Measurements from ENCODE around the gene EIF4A3.

The EIF4A3 gene

DNA sequence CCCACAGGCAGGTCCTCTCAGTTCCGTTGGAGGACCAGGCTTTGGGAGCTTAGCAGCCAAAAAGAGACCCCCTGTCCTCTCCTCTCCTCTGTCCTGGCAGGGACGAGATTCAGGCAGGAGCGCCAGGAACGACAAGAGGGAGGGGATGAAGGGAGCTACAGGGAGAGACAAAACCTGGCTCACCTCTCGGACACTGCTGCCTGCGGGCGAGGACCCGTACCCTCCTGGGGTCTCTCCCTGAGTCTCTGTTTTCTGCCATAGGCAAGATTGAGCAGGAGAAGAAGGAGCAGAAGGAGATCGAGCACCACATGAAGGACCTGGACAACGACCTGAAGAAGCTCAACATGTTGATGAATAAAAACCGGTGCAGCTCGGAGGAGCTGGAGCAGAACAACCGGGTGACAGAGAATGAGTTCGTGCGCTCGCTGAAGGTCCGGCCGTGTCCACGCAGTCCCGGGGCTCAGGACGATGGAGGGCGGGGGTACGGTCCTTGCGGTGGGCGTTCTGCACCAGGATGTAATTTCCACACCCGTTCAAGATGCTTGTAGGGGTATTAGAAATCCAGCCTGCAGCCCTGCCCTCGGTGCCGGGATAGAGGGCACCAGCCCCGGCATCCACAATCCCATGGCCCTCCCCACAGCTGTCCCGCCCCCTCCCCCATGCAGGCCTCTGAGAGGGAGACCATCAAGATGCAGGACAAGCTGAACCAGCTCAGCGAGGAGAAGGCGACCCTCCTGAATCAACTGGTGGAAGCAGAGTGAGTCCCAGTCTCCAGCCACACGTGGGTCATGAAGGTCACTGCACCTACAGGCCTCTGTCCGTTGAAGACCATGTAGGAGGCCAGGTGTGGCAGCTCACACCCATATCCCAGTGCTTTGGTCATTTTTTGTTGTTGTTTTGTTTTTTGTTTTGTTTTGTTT, 59.3 kb downstream of the EIF4A3 start:
- Histone ChIP-seq H3K27ac (ENCODE audit: low read depth, low read length) (no peak overlapping the region), H3K4me3 (ENCODE audit: low read depth, low read length) (no peak overlapping the region), H2AFZ (ENCODE audit: low read length, unreplicated experiment) (no peak overlapping the region), H3K4me1 (ENCODE audit: control insufficient read depth, insufficient read depth, low read length, unreplicated experiment) (peaks cover 3% of the 10 kb centered on the region), H3K27me3 (ENCODE audit: insufficient read depth, low read length) (no peaks in the 10 kb centered on the region), H3K36me3 (ENCODE audit: insufficient read depth, low read length) (no peaks in the 10 kb centered on the region), H3K79me2 (ENCODE audit: control insufficient read depth, insufficient read depth, low read length, unreplicated experiment) (no peaks in the 10 kb centered on the region)

- H3K36me3 ChIP-seq (ENCODE audit: insufficient read depth, low read length) = no peaks in the 10 kb centered on the region
- no peaks in the 10 kb centered on the region for H3K79me2 ChIP-seq (ENCODE audit: control insufficient read depth, insufficient read depth, low read length, unreplicated experiment)
- peaks cover 3% of the 10 kb centered on the region for H3K4me1 ChIP-seq (ENCODE audit: control insufficient read depth, insufficient read depth, low read length, unreplicated experiment)
- H2AFZ ChIP-seq (ENCODE audit: low read length, unreplicated experiment) = no peak overlapping the region
- H3K4me3 ChIP-seq (ENCODE audit: low read depth, low read length) = no peak overlapping the region
- no peak overlapping the region for H3K27ac ChIP-seq (ENCODE audit: low read depth, low read length)
- H3K27me3 ChIP-seq (ENCODE audit: insufficient read depth, low read length) = no peaks in the 10 kb centered on the region
These were observed 60.3 kb downstream of the EIF4A3 start for GRCh38 chr17:80086616-80087015.

DNA sequence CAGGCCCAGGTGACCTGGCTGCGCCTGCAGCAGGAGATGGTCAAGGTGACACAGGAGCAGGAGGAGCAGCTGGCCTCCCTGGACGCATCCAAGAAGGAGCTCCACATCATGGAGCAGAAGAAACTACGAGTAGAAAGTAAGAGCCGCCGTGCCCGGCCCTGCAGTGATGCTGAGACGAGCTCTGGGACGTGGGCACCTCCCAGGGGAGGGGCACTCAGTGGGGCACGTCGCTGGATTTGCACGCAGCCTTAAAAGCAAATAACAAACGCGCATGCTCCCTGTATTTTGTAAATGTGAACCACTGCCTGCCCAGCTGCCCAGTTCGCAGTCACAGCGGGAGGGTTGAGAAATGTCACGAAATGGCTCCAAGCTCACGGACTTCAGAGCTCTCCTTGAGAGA, 60.8 kb downstream of the EIF4A3 start:
- Histone ChIP-seq H3K27me3 (ENCODE audit: insufficient read depth, low read length) (no peaks in the 10 kb centered on the region), H3K27ac (ENCODE audit: low read depth, low read length) (no peak overlapping the region), H2AFZ (ENCODE audit: low read length, unreplicated experiment) (no peak overlapping the region), H3K4me3 (ENCODE audit: low read depth, low read length) (no peak overlapping the region), H3K36me3 (ENCODE audit: insufficient read depth, low read length) (no peaks in the 10 kb centered on the region), H3K79me2 (ENCODE audit: control insufficient read depth, insufficient read depth, low read length, unreplicated experiment) (no peaks in the 10 kb centered on the region), H3K4me1 (ENCODE audit: control insufficient read depth, insufficient read depth, low read length, unreplicated experiment) (peaks cover 3% of the 10 kb centered on the region)

DNA sequence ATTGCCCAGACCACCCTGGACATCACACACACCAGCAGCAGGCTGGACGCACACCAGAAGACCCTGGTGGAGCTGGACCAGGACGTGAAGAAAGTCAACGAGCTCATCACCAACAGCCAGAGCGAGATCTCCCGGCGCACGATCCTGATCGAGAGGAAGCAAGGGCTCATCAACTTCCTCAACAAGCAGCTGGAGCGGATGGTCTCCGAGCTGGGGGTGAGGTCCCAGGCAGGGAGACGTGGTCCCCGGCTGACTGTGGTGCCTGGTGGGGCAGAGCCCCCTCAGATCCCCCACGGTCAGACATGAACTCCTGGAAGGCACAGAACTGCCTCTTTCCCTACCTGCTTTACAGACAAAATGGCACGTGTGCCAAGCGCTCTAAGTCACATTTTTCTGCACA, 62.2 kb downstream of the EIF4A3 start:
- H3K36me3 ChIP-seq (ENCODE audit: insufficient read depth, low read length) = no peaks in the 10 kb centered on the region
- no peaks in the 10 kb centered on the region for H3K27me3 ChIP-seq (ENCODE audit: insufficient read depth, low read length)
- H3K79me2 ChIP-seq (ENCODE audit: control insufficient read depth, insufficient read depth, low read length, unreplicated experiment) = no peaks in the 10 kb centered on the region
- no peak overlapping the region for H3K4me3 ChIP-seq (ENCODE audit: low read depth, low read length)
- H3K27ac ChIP-seq (ENCODE audit: low read depth, low read length) = no peak overlapping the region
- H2AFZ ChIP-seq (ENCODE audit: low read length, unreplicated experiment) = no peak overlapping the region
- H3K4me1 ChIP-seq (ENCODE audit: control insufficient read depth, insufficient read depth, low read length, unreplicated experiment) = peaks cover 8% of the 10 kb centered on the region

Measured in ACC112 (cell line).